GM23338 (cell line): ENCODE data around the gene EPB41L5.
"Not testable (repeated sequence)": the region's sequence is repeated elsewhere in the genome, so short reads cannot be mapped to it uniquely, and the experiment has no call there.

ENCODE experiments used
- EZH2 ChIP-seq: fragments of 200-600 bp; sonication (generic); IDR thresholded peaks from one replicate; pipeline ENCODE4 v1.8.0; 2017; ENCODE audit warnings: antibody characterized with exemption, mild to moderate bottlenecking, low read depth; ENCODE audit not compliant: unreplicated experiment
- EZH2phosphoT487 ChIP-seq: fragments of 200-600 bp; sonication (generic); IDR thresholded peaks from one replicate; pipeline ENCODE4 v1.8.1; 2018; ENCODE audit warnings: antibody characterized with exemption; ENCODE audit not compliant: unreplicated experiment
- JUNB ChIP-seq: IDR thresholded peaks from one replicate; pipeline ENCODE4 v1.6.1; 2016; ENCODE audit warnings: antibody characterized with exemption; ENCODE audit not compliant: unreplicated experiment
- POLR2AphosphoS5 ChIP-seq: IDR thresholded peaks from 2 replicates; pipeline ENCODE4 v1.6.1; 2016; ENCODE audit warnings: antibody characterized with exemption, low read depth
- TF ChIP-seq, protein P1 (sequence below), 2 experiments: fragments of 200-600 bp in 1 of 2; sonication (generic) in 1 of 2; conservative IDR thresholded peaks; 2 replicates each; pipeline versions ENCODE4 v1.5.1 to v1.6.1; 2016 to 2017; ENCODE audit warnings: antibody characterized with exemption in 2 of 2, low read depth in 2 of 2, mild to moderate bottlenecking in 2 of 2, moderate library complexity in 1 of 2
- TF ChIP-seq, protein P2 (sequence below): IDR thresholded peaks from one replicate; pipeline ENCODE4 v1.6.1; 2018; ENCODE audit warnings: antibody characterized with exemption; ENCODE audit not compliant: unreplicated experiment

DNA sequence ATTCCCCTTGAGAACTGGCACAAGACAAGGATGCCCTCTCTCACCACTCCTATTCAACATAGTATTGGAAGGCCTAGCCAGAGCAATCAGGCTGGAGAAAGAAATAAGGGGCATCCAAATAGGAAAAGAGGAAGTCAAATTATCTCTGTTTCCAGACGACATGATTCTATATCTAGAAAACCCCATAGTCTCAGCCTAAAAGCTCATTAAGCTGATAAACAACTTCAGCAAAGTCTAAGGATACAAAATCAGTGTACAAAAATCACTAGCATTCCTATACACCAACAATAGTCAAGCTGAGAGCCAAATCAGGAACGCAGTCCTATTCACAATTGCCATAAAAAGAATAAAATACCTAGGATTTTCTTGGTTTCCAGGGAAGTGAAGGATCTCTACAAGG, 145.8 kb downstream of the EPB41L5 start:
- TF ChIP-seq, protein P1, sequence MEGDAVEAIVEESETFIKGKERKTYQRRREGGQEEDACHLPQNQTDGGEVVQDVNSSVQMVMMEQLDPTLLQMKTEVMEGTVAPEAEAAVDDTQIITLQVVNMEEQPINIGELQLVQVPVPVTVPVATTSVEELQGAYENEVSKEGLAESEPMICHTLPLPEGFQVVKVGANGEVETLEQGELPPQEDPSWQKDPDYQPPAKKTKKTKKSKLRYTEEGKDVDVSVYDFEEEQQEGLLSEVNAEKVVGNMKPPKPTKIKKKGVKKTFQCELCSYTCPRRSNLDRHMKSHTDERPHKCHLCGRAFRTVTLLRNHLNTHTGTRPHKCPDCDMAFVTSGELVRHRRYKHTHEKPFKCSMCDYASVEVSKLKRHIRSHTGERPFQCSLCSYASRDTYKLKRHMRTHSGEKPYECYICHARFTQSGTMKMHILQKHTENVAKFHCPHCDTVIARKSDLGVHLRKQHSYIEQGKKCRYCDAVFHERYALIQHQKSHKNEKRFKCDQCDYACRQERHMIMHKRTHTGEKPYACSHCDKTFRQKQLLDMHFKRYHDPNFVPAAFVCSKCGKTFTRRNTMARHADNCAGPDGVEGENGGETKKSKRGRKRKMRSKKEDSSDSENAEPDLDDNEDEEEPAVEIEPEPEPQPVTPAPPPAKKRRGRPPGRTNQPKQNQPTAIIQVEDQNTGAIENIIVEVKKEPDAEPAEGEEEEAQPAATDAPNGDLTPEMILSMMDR (conservative IDR thresholded peaks at IDR 0.05; ENCODE audit: low read depth in 2 of 2): not testable (repeated sequence)
- TF ChIP-seq POLR2AphosphoS5, EZH2, EZH2phosphoT487, JUNB: not testable (repeated sequence)
- TF ChIP-seq, protein P2, sequence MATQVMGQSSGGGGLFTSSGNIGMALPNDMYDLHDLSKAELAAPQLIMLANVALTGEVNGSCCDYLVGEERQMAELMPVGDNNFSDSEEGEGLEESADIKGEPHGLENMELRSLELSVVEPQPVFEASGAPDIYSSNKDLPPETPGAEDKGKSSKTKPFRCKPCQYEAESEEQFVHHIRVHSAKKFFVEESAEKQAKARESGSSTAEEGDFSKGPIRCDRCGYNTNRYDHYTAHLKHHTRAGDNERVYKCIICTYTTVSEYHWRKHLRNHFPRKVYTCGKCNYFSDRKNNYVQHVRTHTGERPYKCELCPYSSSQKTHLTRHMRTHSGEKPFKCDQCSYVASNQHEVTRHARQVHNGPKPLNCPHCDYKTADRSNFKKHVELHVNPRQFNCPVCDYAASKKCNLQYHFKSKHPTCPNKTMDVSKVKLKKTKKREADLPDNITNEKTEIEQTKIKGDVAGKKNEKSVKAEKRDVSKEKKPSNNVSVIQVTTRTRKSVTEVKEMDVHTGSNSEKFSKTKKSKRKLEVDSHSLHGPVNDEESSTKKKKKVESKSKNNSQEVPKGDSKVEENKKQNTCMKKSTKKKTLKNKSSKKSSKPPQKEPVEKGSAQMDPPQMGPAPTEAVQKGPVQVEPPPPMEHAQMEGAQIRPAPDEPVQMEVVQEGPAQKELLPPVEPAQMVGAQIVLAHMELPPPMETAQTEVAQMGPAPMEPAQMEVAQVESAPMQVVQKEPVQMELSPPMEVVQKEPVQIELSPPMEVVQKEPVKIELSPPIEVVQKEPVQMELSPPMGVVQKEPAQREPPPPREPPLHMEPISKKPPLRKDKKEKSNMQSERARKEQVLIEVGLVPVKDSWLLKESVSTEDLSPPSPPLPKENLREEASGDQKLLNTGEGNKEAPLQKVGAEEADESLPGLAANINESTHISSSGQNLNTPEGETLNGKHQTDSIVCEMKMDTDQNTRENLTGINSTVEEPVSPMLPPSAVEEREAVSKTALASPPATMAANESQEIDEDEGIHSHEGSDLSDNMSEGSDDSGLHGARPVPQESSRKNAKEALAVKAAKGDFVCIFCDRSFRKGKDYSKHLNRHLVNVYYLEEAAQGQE: not testable (repeated sequence)
